Activated CD8-positive, alpha-beta memory T cell treated with anti-CD3 and anti-CD28 coated beads, Interleukin-2, amount 50 U/mL, for 24 hours (primary cell): Measurements from ENCODE around the gene NT5C1A.

ENCODE experiments used
- DNase-seq: peaks from one replicate; pipeline ENCODE4 v3.0.0-alpha.2; 2020; ENCODE audit errors: extremely low read depth

Gene NT5C1A

DNA sequence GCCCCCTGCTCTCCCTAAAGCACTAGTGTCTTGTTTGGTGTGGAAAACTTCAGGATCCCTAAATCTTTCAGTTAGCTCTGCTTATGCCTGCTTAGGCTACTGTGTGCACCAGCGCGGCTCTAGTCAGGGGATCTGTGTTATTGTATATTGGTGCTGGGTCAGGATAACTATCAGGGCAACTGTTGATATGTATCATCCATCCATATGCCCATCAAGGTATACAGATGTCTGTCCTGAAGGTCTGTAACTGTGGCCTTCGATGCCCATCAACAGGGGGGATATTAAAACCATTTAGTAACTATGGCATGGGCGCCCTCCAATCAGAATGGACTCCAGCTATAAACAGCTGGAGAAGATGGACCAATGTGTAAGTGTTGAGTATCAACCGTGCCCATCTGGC lies 12.4 kb downstream of the NT5C1A start:
- no peak for DNase-seq

DNA sequence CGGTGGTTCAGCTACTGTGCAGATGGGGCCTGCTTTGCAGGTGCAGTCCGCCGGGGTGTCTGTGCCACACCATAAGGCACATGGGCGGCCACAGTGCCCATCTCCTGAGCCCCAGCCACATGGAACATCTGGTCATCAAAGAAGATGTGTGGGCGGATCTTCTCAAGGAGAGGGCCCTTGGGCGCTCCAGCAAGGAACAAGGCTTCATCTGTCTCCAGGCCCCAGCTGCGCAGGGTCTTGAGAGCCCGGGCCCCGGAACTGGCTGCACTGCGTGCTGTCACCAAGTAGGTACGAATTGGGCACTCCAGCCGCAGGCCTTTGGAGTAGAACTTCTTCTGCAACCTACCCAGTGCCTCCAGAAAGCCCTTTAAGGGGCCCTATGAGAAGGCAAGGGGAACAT lies 12.8 kb downstream of the NT5C1A start:
- no peak for DNase-seq

DNA sequence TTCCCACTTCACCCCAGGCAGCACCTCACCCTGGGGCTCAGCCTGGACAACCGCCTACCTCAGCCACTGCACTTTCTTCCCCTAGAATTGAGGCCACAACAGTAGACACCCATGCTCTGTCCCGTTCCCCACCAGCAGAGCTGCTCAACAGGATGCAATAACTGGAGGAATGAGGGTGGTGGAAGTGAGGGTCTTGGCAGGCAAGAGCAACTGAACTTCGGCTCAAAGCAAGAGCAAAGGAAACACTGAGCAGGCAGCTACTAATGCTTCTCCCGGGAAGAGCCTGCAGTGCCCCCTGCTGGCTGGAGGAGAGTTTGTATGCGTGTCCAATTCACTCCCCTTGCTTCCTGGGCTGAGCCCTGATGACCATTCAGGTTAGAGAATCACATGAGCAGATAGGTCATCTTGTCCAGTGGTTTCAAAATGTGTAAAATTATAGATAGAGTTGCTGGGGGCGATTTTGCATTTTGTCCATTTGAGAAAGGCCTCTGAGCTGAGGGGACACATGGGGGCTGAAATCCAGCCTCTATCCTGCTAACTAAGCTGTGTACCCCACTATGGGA lies 13.9 kb downstream of the NT5C1A start:
- peak; percentile 28 for DNase-seq

DNA sequence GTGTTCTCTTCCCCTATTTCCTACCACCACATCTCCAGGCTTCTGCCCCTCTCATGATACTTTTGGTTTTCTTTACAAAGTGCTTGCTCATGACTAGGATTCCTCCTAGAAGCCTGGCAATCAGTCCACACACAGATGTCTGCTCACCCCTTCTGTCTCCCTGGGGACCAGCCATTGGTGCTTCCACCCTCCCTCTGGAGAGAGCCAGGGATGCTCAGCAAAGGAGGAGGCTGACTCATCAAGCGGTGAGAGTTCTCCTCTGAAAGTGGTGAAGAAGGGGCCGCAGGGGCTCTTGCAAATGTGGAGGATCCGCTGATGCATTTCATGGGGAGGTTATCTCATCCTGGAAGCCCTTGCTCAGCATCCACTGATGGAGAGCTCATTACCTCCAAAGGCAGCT lies 14.5 kb downstream of the NT5C1A start:
- no peak for DNase-seq

DNA sequence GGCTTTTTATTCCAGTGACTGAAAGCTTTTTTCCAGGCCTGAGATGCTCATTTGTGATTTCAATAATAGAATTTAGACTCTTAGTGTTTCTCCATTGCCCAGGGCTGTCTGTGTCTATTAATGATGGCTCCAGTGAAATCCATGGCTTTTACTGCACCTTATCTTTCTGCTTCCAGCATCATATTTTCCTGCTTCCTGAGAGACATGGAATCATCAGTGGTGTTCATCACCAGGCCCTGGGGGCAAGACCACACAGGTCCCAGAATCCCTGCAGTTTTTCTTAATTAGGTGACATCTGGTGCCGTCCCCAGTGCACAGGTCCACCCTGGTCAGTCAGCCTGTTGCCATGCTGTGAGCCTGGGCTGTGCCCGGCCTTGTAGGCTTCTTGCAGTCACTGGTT lies 15.5 kb downstream of the NT5C1A start:
- DNase-seq = no peak

DNA sequence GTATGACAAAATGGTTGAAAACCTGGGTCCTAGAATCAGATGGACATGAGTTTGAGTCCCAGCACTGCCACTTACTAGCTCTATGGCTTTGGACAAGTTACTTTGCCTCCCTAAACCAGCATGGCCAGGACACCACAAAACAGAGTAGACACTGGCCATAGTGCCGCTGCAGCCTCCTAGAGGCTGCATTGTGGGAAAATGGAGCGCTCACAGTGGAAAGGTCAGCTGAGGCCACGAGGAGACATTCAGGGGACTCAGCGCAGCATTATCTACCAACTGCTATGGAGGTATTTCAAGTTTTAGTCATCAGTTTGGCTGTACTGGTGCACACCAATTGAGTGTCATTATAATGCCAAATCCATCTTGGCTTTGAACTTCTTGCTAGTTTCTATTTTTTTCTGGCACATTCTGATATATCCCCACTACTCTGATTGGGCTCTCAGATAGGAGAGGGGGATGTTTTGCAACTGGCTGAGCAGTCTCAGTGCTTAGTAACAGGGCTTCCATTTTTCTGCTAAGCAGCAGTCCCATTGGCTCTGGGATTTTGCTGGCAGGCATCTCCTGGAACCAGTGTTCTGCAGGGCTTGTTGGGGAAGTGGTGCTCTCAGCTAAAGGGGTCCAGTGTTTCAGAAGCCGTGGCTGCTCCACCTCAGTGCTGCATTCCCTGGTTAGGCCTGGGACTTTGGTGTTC lies 16.2 kb downstream of the NT5C1A start:
- no peak for DNase-seq

DNA sequence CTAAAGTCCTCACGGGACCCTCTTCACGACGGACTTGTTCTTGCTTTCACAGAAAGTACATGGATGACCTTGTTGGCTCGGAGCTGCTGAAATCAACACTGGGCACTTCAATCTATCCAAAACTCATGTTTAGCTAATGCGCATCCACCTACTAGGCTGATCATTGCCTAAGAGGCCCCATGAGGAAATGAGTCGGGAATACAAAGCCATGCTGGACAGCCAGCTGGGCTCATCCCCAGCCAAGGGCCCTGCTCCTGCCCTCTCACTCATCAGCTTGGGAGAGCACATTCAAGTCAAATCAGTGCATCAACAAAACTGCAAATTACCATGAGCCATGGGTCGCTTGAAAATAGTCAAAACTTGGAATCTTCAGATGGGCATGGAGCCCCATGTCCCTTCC lies 17.6 kb downstream of the NT5C1A start:
- DNase-seq = no peak

DNA sequence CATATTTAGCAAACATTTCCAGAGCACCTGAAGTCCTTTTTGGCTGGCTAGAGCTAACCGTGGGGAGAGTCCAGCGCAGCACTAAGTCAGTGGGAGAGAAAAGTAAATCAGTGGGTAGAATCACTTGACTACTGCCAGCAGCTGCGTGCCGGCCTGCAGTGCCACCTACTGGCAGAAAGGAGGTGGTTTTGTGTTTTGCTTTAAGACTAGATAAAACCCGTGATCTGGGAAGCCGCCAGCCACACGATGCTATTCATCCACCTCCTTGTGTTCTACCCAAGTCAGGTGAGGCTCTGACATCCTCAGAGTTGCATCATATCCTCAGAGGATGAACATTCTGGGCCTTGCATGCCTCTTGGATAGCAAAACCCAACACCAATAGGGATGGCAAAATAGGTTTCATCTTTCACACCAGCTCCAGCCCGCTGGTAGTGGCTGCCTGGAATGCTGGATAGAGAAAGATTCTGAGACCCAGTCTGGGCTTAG lies 18.3 kb downstream of the NT5C1A start:
- peak; percentile 30 for DNase-seq

DNA sequence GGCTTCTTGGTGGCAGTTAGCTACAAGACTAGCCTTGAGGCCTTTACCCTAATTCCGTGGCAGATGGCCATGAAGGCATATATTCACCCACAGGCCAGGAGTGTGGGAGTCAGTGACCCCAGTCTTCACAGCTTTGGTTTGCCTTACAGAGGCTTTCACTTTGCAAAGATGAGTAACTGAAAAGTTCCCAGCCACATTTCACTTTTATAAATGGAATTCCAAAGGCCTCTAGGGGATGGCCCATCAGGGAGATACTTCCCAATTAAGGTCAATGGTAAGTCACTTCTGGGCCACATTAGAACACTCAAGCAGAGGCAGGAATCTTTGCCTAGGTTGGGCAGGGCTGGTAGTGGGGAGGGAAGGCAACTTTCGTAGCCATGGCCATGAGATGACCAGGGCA lies 19.4 kb downstream of the NT5C1A start:
- DNase-seq = no peak

DNA sequence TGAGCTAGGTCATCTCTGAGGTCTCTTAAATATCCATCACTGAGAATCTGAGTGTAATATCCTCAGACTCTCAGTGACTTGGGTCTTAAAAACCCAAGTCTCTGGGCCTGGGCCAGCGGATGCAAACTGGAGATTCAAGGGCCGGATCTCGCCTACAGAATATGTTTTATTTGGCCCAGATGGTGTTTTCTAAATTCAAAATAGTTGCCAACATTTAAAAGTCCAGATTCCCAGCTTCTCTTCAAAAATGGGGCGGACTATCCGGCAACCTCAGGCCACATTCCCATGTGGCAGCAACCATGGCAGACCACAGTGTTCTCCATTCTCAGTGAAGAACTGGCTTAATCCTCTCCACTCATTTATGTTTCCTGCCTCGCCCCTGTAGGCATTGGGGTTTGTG lies 19.8 kb downstream of the NT5C1A start:
- no peak for DNase-seq

DNA sequence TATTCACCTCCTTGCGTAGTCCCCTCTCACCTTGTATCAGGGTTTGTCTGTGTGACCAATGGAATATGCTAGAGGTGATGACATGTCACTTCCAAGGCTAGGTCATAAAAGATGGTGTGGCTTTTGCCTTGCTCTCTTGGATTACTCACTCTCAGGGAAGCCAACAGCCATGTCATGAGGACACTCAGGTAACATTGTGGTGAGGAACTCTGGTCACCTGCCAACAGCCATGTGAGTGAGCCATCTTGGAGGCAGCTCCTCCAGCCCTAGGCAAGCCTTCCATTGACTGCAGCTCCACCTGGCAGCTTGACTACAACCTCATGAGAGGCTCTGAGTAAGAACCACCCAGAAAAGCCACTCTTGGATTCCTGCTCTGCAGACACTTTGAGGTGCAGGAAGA lies 21.5 kb downstream of the NT5C1A start:
- no peak for DNase-seq

DNA sequence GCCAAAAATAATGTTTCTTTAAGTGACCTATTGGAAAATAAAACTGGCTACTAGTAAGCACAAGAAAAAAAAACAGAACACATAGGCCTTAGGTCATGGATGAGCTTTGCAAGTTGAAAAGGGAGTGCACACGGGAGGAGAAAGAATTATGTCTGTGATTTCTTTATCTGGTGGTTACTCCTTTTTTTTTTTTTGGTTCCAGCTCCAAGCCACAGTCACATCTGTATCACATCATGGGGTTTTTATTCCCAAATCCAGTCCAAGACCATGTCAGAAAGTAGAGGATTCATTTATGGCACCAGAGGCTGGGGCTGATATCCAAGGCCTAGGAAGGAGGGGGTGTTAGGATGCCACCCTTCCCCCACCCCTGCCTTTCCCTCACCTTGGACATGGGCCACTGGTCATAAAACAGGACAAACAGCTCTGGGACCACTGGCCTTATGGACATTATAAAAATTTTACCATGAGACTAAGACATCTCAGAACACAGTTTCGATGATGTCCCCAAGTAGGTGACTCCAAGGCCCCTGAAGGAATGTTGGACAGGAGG lies 22.2 kb downstream of the NT5C1A start:
- DNase-seq = no peak

DNA sequence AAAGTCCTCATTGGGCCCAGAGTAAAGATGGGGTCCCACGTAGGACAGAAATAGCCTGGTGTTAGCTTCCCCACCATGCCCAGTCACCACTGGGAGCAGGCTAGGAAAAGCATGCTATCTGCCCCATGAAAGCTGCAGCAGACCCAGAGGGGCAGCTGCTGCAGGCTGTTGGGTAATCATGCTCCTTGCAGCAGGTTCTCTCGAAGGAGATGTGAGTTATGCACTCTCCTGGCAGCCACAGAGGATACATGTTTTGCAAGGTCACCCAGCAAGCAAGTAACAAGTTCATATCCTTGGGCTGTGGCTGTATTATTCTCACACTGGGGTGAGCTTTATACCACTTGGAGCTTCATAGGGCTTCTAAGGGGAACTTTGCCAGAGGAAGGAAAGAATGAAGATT lies 23.4 kb downstream of the NT5C1A start:
- DNase-seq = no peak

DNA sequence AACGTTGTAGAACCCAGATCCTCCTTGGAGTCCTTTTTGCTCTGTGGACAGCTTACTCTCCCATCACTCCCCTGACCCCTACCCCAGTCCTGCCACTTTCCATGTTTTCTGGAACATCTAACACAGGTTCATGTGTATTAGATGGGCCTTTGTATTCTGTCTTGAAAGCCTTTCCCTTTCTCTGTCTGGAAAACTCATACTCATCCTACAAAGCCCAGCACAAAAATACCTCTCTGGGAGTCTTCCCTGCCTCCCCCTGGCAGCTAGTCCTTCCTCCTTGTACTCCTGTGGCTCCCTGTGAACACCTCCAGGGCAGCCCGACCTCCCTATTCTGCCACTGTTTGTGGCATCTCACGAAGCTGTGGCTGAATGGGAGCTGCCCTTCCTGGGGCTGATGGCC lies 24.7 kb downstream of the NT5C1A start:
- DNase-seq = no peak

DNA sequence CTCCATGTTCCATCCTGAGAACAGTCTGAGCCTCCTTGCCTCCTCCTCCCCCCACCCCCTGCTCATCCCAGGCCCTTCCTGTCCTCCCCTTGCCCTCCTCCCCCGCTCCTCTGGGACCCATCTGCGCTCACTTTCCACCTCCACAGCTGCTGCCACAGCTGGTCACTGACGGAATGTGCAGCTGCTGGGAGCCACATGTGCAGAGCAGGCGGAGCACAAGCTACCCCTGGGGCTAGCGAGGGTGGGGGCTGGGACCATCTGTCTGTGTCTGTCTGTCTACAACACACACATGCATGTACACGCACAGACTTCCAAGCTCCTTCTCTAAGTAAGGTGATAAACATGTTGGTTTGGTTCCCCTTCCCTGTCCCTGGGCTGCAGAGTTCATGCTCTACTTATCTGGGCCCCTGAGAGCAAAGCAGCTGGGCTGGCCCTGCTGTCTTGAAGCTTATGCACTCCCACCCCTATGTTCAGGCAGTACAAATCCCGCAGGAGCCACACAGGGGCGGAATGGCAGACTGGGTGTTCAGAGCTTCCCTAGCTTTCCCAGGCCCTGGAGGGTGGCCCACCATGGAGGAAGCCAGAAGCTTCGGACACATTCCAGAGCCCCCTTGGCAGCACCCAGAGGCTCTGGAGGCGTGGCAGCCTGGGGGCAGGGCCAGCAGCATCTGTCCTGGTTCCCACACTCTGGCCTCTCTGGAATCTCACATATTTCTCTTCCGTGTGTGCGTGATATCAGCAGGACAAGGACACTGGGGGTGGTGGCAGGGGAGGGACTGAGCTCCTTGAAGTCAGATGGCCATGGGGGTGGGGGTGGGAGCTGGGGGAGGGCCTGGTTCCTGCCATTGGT lies 25.4 kb downstream of the NT5C1A start:
- no peak for DNase-seq

DNA sequence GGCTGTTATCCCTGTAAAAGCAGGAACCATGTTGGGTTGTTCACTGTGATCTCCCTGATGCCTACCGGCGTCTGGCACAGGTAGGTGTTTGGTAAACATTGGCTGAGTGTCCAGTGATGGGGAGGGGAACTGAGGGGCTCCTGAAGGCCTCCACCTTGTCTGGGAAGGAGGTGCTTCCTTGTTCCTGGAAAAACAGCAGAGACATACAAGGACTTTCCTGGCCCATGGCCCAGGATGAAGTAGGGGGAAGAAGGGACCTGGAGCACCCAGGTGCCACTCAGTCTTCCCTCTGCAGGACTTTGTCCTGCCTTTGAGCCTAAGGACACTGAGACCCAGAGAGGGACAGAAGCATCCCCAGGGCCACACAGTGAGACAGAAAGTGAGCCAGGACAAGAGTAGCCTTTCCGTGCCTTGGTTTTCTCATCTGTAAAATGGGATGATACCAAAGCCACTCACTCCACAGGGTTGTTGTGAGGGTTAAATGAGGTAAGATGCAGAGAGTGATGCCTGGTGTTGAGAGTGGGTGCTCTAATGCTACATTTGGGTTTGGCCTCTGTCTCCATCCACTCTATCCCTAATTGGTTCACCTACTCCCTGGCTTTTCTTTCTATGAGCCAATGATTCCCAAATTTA lies 26.4 kb downstream of the NT5C1A start:
- DNase-seq = no peak

DNA sequence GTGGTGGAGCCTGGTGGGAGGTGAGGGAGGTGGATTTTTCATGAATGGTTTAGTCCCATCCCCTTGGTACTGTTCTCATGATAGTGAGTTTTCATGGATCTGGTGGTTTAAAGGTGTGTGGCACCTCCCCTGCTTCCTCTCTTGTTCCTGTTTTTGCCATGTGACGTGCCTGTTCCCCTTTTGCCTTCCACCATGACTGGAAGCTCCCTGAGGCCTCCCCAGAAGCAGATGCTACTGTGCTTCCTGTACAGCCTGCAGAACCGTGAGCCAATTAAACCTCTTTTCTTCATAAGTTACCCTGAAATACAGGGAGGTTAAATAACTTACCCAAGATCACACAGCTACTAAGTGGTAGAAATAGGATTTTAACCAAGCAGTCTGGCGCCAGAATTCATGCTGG lies 28.2 kb downstream of the NT5C1A start:
- DNase-seq = no peak

DNA sequence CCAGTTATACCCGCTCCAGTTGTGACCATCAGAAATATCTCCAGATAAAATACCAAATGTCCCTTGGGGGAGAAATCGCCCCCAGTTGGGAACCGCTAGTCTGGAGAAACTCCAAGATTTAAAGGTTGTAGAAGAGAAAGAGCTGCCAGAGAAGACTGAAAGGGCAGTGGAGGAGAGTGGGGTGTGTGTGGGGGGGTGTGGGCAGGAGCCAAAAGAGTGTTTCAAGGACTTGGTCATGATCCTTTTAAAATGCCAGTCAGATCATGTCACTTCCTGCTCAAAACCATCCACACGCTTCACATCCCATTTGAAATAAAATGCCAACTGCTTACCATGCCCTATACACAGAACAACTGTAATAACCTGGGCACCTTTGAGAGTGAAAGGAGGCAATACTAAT lies 29.1 kb downstream of the NT5C1A start:
- DNase-seq = no peak

DNA sequence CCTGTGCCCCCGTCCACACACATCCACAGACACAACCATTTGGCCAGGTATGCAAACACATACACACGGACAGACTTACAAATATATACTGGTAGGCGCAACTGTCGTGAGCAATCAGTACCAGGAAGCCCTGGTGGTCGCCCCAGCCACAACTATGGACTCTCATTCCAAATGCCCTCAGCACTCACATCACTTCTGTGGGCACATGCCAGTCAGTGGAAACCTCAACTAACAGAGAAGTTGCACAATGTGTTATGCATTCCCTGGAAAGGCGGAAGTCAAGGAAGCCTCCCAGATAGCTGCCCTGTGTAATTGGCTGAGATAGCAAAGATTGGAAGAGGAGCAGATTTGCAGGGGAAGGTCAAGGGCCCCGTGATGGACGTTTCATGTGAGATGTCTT lies 31.0 kb downstream of the NT5C1A start:
- no peak for DNase-seq

DNA sequence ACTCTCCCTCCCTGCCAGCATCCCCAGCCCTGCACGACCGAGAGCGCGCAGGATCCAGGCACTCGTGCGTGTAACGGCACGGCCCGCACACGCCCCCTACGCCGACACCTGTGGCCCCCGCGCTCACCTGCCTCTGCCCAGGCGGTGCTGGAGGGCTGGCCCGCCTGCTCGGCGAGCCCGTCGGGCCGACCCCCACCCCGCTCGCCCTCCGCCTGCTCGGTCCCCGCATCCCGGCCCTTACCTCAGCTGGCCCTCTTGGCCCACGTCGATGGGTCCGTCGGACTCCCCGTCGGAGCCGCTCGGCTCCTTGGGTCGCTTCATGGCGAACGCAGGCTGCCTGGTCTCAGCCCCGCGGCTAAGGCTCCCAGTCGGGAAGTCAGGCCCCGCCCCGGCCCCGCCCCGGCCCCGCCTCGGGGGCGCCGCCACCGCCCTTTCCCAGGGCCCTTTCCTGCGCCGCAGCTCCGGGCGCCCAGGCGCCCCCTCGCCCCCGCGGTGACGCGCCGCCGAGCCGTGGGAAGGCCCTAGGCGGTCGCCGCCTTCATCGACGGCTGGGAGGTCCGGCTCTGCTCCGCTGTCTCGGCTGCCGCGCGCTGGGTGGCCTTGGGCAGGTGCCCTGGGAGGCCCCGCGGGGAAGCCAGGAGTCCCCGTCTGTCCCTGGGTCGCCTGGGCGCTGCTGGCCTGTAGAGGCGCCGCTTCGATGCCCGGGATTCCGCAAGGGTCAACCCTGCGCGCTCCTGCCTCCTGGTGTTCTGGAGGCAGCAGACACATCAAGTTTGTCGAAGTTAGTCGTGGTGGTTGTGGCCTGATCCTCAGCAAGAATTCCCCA lies 32.4 kb downstream of the NT5C1A start, which contains the start of gene HEYL:
HEYL (minus strand) TSS at position 339 of the 826 bp plus-strand sequence; CDS start at position 321, 18 bp downstream.
- DNase-seq = peak; percentile 25

DNA sequence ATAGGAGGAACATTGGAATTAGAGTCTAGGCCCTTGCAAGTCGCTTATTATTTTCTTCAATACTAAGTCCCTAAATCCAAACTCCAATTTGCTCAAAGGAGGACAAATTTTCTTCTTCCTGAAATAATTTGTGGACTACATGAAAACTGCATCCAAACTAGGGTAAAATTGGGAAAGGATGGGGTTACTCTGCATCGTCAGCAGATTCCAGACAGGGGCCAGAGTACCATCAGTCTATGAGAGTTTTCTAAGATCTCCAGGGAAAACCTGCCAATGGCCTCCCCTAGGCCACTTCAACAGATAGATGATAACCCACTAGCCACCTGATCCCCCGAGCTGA lies 33.0 kb downstream of the NT5C1A start:
- DNase-seq = no peak
